ENCODE measurements around the gene CNNM3.

CNNM3 gene

DNA sequence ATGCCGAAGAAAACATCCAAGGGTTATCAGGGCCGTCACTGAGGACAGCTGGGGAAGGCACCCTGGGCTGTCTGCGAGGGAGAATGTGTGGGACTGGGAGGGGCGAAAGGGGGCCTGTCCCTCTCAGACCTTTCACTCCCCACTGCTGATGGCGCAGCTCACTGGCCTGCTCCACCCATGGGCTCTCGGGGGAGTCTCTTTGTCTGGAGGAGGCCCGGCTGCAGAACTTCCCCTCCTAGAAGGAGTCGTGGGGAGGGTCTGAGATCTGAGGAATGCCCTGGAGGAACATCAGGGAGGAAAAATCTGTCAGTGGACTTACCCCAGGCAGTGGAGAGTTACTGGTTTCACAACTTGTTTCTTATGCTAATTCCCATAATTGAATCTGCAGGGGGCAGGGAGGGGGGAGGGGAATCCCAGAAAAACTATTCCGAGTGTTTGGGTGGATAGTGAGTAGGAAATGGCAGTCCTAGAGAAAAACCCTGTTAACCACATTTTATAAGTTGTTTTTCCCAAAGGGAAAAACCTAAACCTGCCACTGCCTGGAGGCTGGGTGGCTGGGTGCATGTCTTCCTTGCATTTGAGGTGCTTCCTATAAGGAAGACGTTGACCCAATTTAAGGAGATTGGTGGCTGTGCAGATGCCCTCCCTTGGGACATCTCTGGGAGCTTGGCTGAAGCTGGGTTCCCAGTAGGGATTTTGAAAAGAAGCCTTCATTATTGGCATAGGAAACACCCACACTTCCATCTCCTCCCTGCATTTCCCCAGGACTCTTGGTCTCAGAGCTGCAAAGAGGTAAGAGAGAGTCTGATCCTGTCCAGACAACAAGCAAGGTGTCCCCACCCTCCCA is 65.5 kb downstream of the CNNM3 start:
- DNase-seq, result no peak

DNA sequence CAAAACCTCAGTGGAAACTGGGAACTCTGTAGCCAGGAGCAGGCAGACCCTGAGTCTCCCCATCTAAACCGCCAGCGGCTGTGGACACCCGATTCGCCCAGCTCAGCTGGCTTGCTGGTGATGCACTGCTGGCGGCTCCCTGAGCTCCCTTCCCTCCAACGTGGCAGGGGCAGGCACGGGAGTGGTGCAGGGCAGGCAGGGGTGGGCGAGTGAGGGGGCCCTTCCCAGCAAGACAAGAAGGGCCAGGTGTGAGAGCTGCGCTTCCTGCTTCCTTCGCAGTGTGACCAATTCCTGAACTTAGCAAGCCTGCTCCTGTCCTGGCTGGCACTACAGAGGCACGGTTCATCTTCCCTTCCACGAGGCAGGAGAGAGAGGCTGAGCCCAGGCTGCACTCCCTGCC is 66.2 kb downstream of the CNNM3 start:
- DNase-seq, result no peak

DNA sequence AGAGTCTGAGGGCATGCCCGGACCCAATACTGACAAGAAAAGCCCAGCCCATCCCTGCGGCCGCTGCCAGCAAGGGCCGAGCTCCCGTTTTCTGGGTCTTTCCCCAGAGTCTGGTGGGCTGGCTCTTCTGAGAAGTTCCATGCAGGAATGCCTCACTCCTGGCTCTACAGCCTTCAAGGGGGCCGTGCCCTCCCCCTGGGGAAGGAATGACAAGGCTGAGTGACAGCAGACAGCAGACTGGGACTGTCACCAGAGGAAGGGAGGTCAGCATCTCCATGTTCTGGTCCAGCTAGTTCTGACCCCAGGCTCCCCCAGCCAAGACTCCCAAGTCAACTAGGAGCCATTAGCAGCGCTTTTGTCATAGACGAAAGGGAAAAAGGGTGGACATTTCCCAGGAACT is 66.8 kb downstream of the CNNM3 start:
- no peak for DNase-seq

DNA sequence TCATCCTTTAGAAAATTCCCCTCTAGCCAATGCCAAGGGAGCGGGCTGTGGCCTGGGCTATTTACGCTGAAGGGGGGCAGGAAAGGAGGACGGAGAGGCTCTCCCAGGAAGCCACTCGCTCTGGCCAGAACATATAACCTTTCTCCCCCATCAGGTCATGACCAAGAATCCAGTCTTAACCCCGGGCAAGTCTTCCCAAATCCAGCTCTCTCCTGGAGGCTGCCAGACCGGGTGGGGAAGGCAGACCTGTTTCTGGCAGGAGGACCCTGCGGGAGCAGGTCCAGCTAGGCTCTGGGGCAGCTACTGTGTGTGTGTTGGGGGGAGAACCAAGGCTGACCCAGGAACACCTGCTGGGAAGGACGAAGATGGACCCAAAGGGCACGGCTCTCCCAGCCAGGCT is 67.2 kb downstream of the CNNM3 start:
- no peak for DNase-seq

Data from NCI-H1092 (cell line).